ENCODE data around the gene EXOC3L4. TPM values are rescaled to one million over a fixed set of nuclear protein-coding genes. Genes with fewer than 3 reads are reported as not detected.
A peak's percentile ranks its signal among the peaks of the same experiment; 100 is the strongest.

Gene EXOC3L4
- total and polyA plus RNA-seq, 10 donors = 2.0 to 39.2 (median 12.6) TPM

GRCh38 chr14:103126088-103126872 lies 31.8 kb downstream of the EXOC3L4 start:
- peak; percentile 78 for DNase-seq
- Histone ChIP-seq H3K4me1 (peaks cover 26 to 92% (median 72%) of the 10 kb centered on the region in 6 donors), H3K4me3 (peak overlapping the region in 1 of 8 donors; percentile 68), H3K27ac (no peak overlapping the region), H3K27me3 (replicated peaks in 1 of 7) (peaks cover 0 to 37% (median 18%) of the 10 kb centered on the region in 7 donors), H3K36me3 (peaks cover 0 to 56% (median 14%) of the 10 kb centered on the region in 6 donors), H3K9me3 (no peaks in the 10 kb centered on the region)
- 83 to 93% (median 91%) methylated on average over 20 to 22 of the region's 22 CpGs for WGBS, 5 donors
- intact Hi-C loops (cut with DNase I; ENCODE audit: low total_unique reads) = no loop called here
- TF ChIP-seq CTCF (IDR thresholded peaks at IDR 0.05 in 8 of 11, conservative IDR thresholded peaks at IDR 0.05 in 3 of 11) (no peak), POLR2AphosphoS5 (IDR thresholded peaks at IDR 0.05) (peak in 1 of 3 donors; percentile 37), POLR2A (IDR thresholded peaks at IDR 0.05) (no peak)

- peaks cover 0 to 31% (median 18%) of the 10 kb centered on the region in 7 donors for H3K27me3 ChIP-seq (replicated peaks in 1 of 7)
- no peaks in the 10 kb centered on the region for H3K9me3 ChIP-seq
- TF ChIP-seq CTCF (IDR thresholded peaks at IDR 0.05 in 8 of 11, conservative IDR thresholded peaks at IDR 0.05 in 3 of 11) = no peak
- TF ChIP-seq POLR2AphosphoS5 (IDR thresholded peaks at IDR 0.05) = peak in 1 of 3 donors; percentile 0
- no peak for TF ChIP-seq POLR2A (IDR thresholded peaks at IDR 0.05)
- DNase-seq = peak; percentile 71
- peaks cover 20 to 92% (median 68%) of the 10 kb centered on the region in 6 donors for H3K4me1 ChIP-seq
- H3K4me3 ChIP-seq = no peak overlapping the region
- H3K27ac ChIP-seq = no peak overlapping the region
- peaks cover 0 to 62% (median 14%) of the 10 kb centered on the region in 6 donors for H3K36me3 ChIP-seq
- intact Hi-C loops (cut with DNase I; ENCODE audit: low total_unique reads) = no loop called here
- 84 to 97% (median 86%) methylated on average over 51 to 62 of the region's 62 CpGs for WGBS, 5 donors
Measured at GRCh38 chr14:103126873-103127304, 32.4 kb downstream of the EXOC3L4 start.

GRCh38 chr14:103127356-103127755 lies 32.8 kb downstream of the EXOC3L4 start:
- Histone ChIP-seq H3K9me3 (no peaks in the 10 kb centered on the region), H3K4me1 (peaks cover 15 to 92% (median 67%) of the 10 kb centered on the region in 6 donors), H3K27ac (no peak overlapping the region), H3K4me3 (no peak overlapping the region), H3K36me3 (peaks cover 0 to 67% (median 14%) of the 10 kb centered on the region in 6 donors), H3K27me3 (replicated peaks in 1 of 7) (peaks cover 0 to 26% (median 18%) of the 10 kb centered on the region in 7 donors)
- DNase-seq = peak; percentile 73
- intact Hi-C loops (cut with DNase I; ENCODE audit: low total_unique reads) = no loop called here
- WGBS, 5 donors = 91 to 95% (median 93%) methylated on average over 30 to 39 of the region's 39 CpGs; no CpG with 5 or more reads in 1 of the 5 donors
- TF ChIP-seq POLR2AphosphoS5 (IDR thresholded peaks at IDR 0.05) (no peak), POLR2A (IDR thresholded peaks at IDR 0.05) (no peak), CTCF (IDR thresholded peaks at IDR 0.05 in 8 of 11, conservative IDR thresholded peaks at IDR 0.05 in 3 of 11) (no peak)
